ENCODE data around the gene PTPRQ. TPM values are rescaled to one million over a fixed set of nuclear protein-coding genes. Genes with fewer than 3 reads are reported as not detected.

Gene PTPRQ
- total and polyA plus RNA-seq, 8 donors, result 0.29 to 0.92 (median 0.55) TPM; not detected in 5

DNA sequence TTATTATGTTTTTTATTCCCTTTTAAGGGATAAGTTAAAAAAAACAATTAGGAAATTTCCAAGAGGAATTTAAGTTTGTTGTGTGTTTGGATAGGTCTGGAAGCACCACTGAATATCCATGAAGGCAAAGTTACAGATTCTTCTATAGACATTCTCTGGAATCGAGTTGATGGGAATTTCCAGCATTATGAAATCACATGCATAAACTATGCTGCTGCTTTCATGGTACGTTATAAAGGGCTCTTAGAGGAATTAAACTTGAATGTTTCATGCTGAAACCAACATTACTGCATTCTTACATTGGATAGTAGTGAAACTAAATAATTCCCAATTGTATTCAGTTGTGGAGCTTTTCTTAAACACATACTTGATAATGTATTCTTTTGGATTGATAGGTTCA, 21.5 kb upstream of the PTPRQ start:
- H3K27ac ChIP-seq, result no peak overlapping the region
- intact Hi-C loops (cut with DNase I; ENCODE audit: low total_unique reads), result no loop called here
- H3K4me1 ChIP-seq, result peaks cover 0 to 14% (median 3%) of the 10 kb centered on the region in 4 donors
- no peak overlapping the region for H3K4me3 ChIP-seq
- no peaks in the 10 kb centered on the region for H3K9me3 ChIP-seq
- DNase-seq, result no peak
- H3K36me3 ChIP-seq, result no peaks in the 10 kb centered on the region
- H3K27me3 ChIP-seq, result no peaks in the 10 kb centered on the region
- 24 to 64% (median 28%) methylated on average over 2 of the region's 2 CpGs for WGBS, 5 donors
- TF ChIP-seq EP300 (IDR thresholded peaks at IDR 0.05), result no peak
- no peak for TF ChIP-seq POLR2AphosphoS5 (IDR thresholded peaks at IDR 0.05)
- TF ChIP-seq POLR2A (IDR thresholded peaks at IDR 0.05), result no peak
- no peak for TF ChIP-seq CTCF (IDR thresholded peaks at IDR 0.05)

GRCh38 chr12:80432061-80432460, 12.0 kb upstream of the PTPRQ start:
- no peaks in the 10 kb centered on the region for H3K9me3 ChIP-seq
- H3K36me3 ChIP-seq, result no peaks in the 10 kb centered on the region
- no peak overlapping the region for H3K4me3 ChIP-seq
- TF ChIP-seq POLR2A (IDR thresholded peaks at IDR 0.05), result no peak
- no peak for TF ChIP-seq POLR2AphosphoS5 (IDR thresholded peaks at IDR 0.05)
- TF ChIP-seq CTCF (IDR thresholded peaks at IDR 0.05), result no peak
- no peak for TF ChIP-seq EP300 (IDR thresholded peaks at IDR 0.05)
- 64 to 84% (median 77%) methylated on average over 2 of the region's 2 CpGs for whole genome bisulfite sequencing, 5 donors
- intact Hi-C loops (cut with DNase I; ENCODE audit: low total_unique reads), result no loop called here
- H3K4me1 ChIP-seq, result no peaks in the 10 kb centered on the region
- no peaks in the 10 kb centered on the region for H3K27me3 ChIP-seq
- DNase-seq, result no peak
- no peak overlapping the region for H3K27ac ChIP-seq

GRCh38 chr12:80441921-80442320, 2.1 kb upstream of the PTPRQ start:
- no peak for DNase-seq
- no peak for TF ChIP-seq POLR2A (IDR thresholded peaks at IDR 0.05)
- TF ChIP-seq CTCF (IDR thresholded peaks at IDR 0.05), result no peak
- TF ChIP-seq EP300 (IDR thresholded peaks at IDR 0.05), result no peak
- no peak for TF ChIP-seq POLR2AphosphoS5 (IDR thresholded peaks at IDR 0.05)
- H3K4me3 ChIP-seq, result no peak overlapping the region
- no peak overlapping the region for H3K27ac ChIP-seq
- no peaks in the 10 kb centered on the region for H3K9me3 ChIP-seq
- H3K4me1 ChIP-seq, result peaks cover 0 to 26% (median 13%) of the 10 kb centered on the region in 4 donors
- H3K27me3 ChIP-seq, result no peaks in the 10 kb centered on the region
- intact Hi-C loops (cut with DNase I; ENCODE audit: low total_unique reads), result no loop called here
- no peaks in the 10 kb centered on the region for H3K36me3 ChIP-seq

DNA sequence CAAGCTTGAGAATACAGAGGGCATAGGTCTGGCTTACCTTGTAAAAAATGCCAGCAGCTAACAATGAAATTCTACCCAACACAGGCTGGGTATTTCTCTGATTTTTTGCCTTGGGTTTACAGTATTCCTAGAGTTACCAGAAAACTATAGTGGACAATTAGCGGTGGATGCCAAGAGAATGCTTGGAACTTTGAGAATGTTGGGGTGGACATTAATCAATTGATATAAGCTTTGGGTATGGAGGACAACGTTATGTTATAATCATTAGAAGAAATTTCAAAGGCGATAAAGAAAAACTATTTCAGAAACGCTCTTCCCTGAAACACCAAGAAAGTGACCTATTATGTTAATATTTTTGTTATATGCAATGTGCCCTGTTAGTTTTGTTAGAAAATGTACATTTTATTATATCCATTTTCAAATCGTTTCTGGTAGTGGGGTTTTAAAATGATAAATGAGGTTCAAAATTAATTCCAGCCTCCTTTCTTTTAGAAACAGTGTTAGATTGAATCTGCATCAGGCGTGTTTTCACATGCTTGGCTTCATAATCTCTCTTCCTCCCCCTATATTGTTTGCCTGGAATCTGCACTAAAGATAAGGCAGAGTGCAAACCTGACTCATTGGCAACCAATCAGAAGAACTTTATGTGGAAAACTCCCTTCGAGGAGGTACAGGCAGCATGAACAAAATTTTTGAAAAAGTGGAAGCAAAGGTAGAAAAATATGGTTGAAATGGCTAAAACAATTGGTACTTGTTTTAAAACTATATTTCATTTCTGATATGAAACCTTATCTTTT, 1.4 kb upstream of the PTPRQ start:
- peak in 2 of 3 donors; percentile 13 to 49 for TF ChIP-seq POLR2AphosphoS5 (IDR thresholded peaks at IDR 0.05)
- no peak for TF ChIP-seq EP300 (IDR thresholded peaks at IDR 0.05)
- H3K27me3 ChIP-seq, result no peaks in the 10 kb centered on the region
- peak in 1 of 2 donors; percentile 71 for DNase-seq
- intact Hi-C loops (cut with DNase I; ENCODE audit: low total_unique reads), result no loop called here
- 51 to 63% (median 57%) methylated on average over 7 of the region's 7 CpGs for WGBS, 5 donors
- H3K9me3 ChIP-seq, result no peaks in the 10 kb centered on the region
- no peak overlapping the region for H3K27ac ChIP-seq
- H3K4me1 ChIP-seq, result peaks cover 0 to 26% (median 13%) of the 10 kb centered on the region in 4 donors
- no peak overlapping the region for H3K4me3 ChIP-seq
- no peaks in the 10 kb centered on the region for H3K36me3 ChIP-seq
